ENCODE measurements around the gene KCNG4. TPM values are rescaled to one million over a fixed set of nuclear protein-coding genes. Genes with fewer than 3 reads are reported as not detected.

The KCNG4 gene
- total and polyA plus RNA-seq, 10 of the 15 experiments (the other 5 are each of a cell fraction or from before 2014, with no cell fraction given): not detected

DNA sequence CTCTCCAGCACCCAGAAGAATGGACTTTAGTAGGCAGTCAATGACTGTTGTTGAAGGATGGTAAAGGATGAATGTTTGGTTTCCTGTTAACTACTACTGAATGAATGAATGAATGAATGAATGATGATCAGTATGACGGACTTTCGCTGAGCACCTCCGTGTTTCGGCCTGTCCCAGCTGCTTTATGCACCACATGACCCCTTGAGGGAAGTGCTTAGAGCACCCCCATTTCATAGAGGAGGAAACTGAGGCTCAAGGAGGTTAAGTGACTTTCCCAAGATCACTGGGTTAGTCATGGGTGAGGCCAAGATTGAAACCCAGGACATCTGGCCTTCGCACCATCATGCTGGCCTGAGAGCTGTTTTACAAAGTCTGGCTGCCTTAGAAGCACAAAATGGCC lies 6.8 kb downstream of the KCNG4 start:
- in situ Hi-C loops (cut with MboI): no loop called here
- TF ChIP-seq ZNF24 (IDR thresholded peaks at IDR 0.05): 0 out of 2 replicates have a peak, but pooled peaks have one; percentile 34
- TF ChIP-seq, protein P1, sequence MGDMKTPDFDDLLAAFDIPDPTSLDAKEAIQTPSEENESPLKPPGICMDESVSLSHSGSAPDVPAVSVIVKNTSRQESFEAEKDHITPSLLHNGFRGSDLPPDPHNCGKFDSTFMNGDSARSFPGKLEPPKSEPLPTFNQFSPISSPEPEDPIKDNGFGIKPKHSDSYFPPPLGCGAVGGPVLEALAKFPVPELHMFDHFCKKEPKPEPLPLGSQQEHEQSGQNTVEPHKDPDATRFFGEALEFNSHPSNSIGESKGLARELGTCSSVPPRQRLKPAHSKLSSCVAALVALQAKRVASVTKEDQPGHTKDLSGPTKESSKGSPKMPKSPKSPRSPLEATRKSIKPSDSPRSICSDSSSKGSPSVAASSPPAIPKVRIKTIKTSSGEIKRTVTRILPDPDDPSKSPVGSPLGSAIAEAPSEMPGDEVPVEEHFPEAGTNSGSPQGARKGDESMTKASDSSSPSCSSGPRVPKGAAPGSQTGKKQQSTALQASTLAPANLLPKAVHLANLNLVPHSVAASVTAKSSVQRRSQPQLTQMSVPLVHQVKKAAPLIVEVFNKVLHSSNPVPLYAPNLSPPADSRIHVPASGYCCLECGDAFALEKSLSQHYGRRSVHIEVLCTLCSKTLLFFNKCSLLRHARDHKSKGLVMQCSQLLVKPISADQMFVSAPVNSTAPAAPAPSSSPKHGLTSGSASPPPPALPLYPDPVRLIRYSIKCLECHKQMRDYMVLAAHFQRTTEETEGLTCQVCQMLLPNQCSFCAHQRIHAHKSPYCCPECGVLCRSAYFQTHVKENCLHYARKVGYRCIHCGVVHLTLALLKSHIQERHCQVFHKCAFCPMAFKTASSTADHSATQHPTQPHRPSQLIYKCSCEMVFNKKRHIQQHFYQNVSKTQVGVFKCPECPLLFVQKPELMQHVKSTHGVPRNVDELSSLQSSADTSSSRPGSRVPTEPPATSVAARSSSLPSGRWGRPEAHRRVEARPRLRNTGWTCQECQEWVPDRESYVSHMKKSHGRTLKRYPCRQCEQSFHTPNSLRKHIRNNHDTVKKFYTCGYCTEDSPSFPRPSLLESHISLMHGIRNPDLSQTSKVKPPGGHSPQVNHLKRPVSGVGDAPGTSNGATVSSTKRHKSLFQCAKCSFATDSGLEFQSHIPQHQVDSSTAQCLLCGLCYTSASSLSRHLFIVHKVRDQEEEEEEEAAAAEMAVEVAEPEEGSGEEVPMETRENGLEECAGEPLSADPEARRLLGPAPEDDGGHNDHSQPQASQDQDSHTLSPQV (IDR thresholded peaks at IDR 0.05): no peak
- 23% methylated on average over 5 of the region's 5 CpGs for WGBS (ENCODE audit: insufficient coverage, insufficient replicate concordance, low lambda C conversion rate, missing lambda C conversion rate)
- FAIRE-seq: no peak
- no peaks in the 10 kb centered on the region for H3K79me2 ChIP-seq (ENCODE audit: control insufficient read depth, insufficient read depth, low read length)
- H4K20me1 ChIP-seq (ENCODE audit: control insufficient read depth, insufficient read depth): no peaks in the 10 kb centered on the region
- ChIA-PET POLR2A (interaction anchor here (0.6 kb wide), 2 partner anchors 101 to 413 kb away, joined by 3 read pairs; no protein-coding TSS in a partner anchor), SMC1A (ENCODE audit: uncharacterized antibody, unreplicated experiment) (interaction anchor here (0.7 kb wide), 1 partner anchor 1055 kb away, joined by 3 read pairs; no protein-coding TSS in a partner anchor), RAD21 (ENCODE audit: unreplicated experiment) (no interaction called here), CTCF (no interaction called here)
- H2AFZ ChIP-seq (ENCODE audit: control insufficient read depth, low read depth, low read length): no peak overlapping the region
- no peaks in the 10 kb centered on the region for H3K4me1 ChIP-seq (ENCODE audit: control insufficient read depth, insufficient read depth, low read length)
- no peak overlapping the region for H3K27ac ChIP-seq (ENCODE audit: control insufficient read depth, insufficient read depth)
- DNase-seq (ENCODE audit: low read depth, low spot score): no peak
- intact Hi-C loops (cut with micrococcal nuclease; ENCODE audit: unreplicated experiment): no loop called here
- BruUV-seq (replicated peaks): no TSS peak
- H3K36me3 ChIP-seq (ENCODE audit: control insufficient read depth in 2 of 2, insufficient read depth in 2 of 2, low read length in 1 of 2): no peaks in the 10 kb centered on the region
- no peaks in the 10 kb centered on the region for H3K9me3 ChIP-seq (replicated peaks; ENCODE audit: control insufficient read depth, insufficient read depth, low read length)
- no peak overlapping the region for H3K4me3 ChIP-seq
- peaks cover 0 to 4% of the 10 kb centered on the region in 2 experiments; a peak in 2 of 4 replicates for H3K27me3 ChIP-seq (replicated peaks in 1 of 2; ENCODE audit: control insufficient read depth in 2 of 2, insufficient read depth in 2 of 2, low read length in 1 of 2)
- H3K4me2 ChIP-seq (ENCODE audit: control insufficient read depth, insufficient read depth): no peak overlapping the region
- no peak for ATAC-seq
- H3K9ac ChIP-seq (ENCODE audit: control insufficient read depth, insufficient read depth, low read length): no peak overlapping the region

DNA sequence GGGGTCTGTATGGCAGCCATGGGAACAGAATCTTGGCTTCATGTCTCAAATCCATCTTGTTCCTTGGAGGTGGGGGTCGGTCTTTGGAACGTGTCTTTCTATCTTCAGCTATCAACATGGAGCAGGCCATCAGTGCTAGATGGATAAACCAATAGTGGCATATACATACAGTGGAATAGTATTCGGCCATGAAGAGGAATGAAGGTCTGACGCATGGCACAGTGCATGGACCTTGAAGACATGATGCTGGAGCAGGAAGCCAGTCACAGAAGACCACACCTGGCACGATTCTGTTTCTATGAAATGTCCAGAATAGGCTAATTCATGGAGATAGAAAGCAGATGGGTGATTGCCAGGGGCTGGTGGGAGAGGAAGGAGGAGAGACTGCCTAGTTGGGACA lies 7.8 kb downstream of the KCNG4 start:
- ChIA-PET CTCF (no interaction called here), POLR2A (interaction anchor here (0.6 kb wide), 1 partner anchor 100 kb away, joined by 3 read pairs; no protein-coding TSS in a partner anchor), RAD21 (ENCODE audit: unreplicated experiment) (no interaction called here), SMC1A (ENCODE audit: uncharacterized antibody, unreplicated experiment) (no interaction called here)
- no peaks in the 10 kb centered on the region for H4K20me1 ChIP-seq (ENCODE audit: control insufficient read depth, insufficient read depth)
- no peak overlapping the region for H3K27ac ChIP-seq (ENCODE audit: control insufficient read depth, insufficient read depth)
- DNase-seq (ENCODE audit: low read depth, low spot score): no peak
- 6% methylated on average over 5 of the region's 5 CpGs for WGBS (ENCODE audit: insufficient coverage, insufficient replicate concordance, low lambda C conversion rate, missing lambda C conversion rate)
- H3K4me1 ChIP-seq (ENCODE audit: control insufficient read depth, insufficient read depth, low read length): no peaks in the 10 kb centered on the region
- intact Hi-C loops (cut with micrococcal nuclease; ENCODE audit: unreplicated experiment): no loop called here
- H3K9me3 ChIP-seq (replicated peaks; ENCODE audit: control insufficient read depth, insufficient read depth, low read length): no peaks in the 10 kb centered on the region
- no peak for FAIRE-seq
- peaks cover 0 to 4% of the 10 kb centered on the region in 2 experiments; a peak in 2 of 4 replicates for H3K27me3 ChIP-seq (replicated peaks in 1 of 2; ENCODE audit: control insufficient read depth in 2 of 2, insufficient read depth in 2 of 2, low read length in 1 of 2)
- H3K4me2 ChIP-seq (ENCODE audit: control insufficient read depth, insufficient read depth): no peak overlapping the region
- BruUV-seq (replicated peaks): no TSS peak
- no peak for ATAC-seq
- no peaks in the 10 kb centered on the region for H3K79me2 ChIP-seq (ENCODE audit: control insufficient read depth, insufficient read depth, low read length)
- no peak overlapping the region for H3K4me3 ChIP-seq
- H3K9ac ChIP-seq (ENCODE audit: control insufficient read depth, insufficient read depth, low read length): no peak overlapping the region
- no peaks in the 10 kb centered on the region for H3K36me3 ChIP-seq (ENCODE audit: control insufficient read depth in 2 of 2, insufficient read depth in 2 of 2, low read length in 1 of 2)
- no peak overlapping the region for H2AFZ ChIP-seq (ENCODE audit: control insufficient read depth, low read depth, low read length)
- in situ Hi-C loops (cut with MboI): no loop called here
- TF ChIP-seq, protein P2, sequence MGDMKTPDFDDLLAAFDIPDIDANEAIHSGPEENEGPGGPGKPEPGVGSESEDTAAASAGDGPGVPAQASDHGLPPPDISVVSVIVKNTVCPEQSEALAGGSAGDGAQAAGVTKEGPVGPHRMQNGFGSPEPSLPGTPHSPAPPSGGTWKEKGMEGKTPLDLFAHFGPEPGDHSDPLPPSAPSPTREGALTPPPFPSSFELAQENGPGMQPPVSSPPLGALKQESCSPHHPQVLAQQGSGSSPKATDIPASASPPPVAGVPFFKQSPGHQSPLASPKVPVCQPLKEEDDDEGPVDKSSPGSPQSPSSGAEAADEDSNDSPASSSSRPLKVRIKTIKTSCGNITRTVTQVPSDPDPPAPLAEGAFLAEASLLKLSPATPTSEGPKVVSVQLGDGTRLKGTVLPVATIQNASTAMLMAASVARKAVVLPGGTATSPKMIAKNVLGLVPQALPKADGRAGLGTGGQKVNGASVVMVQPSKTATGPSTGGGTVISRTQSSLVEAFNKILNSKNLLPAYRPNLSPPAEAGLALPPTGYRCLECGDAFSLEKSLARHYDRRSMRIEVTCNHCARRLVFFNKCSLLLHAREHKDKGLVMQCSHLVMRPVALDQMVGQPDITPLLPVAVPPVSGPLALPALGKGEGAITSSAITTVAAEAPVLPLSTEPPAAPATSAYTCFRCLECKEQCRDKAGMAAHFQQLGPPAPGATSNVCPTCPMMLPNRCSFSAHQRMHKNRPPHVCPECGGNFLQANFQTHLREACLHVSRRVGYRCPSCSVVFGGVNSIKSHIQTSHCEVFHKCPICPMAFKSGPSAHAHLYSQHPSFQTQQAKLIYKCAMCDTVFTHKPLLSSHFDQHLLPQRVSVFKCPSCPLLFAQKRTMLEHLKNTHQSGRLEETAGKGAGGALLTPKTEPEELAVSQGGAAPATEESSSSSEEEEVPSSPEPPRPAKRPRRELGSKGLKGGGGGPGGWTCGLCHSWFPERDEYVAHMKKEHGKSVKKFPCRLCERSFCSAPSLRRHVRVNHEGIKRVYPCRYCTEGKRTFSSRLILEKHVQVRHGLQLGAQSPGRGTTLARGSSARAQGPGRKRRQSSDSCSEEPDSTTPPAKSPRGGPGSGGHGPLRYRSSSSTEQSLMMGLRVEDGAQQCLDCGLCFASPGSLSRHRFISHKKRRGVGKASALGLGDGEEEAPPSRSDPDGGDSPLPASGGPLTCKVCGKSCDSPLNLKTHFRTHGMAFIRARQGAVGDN (IDR thresholded peaks at IDR 0.05): no peak
- TF ChIP-seq, protein P3, sequence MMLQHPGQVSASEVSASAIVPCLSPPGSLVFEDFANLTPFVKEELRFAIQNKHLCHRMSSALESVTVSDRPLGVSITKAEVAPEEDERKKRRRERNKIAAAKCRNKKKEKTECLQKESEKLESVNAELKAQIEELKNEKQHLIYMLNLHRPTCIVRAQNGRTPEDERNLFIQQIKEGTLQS (IDR thresholded peaks at IDR 0.05; ENCODE audit: borderline replicate concordance, extremely low read depth, low read depth, low read length): no peak
- no peak for TF ChIP-seq TCF12 (IDR thresholded peaks at IDR 0.05; ENCODE audit: low read depth, low read length)
- TF ChIP-seq, protein P4, sequence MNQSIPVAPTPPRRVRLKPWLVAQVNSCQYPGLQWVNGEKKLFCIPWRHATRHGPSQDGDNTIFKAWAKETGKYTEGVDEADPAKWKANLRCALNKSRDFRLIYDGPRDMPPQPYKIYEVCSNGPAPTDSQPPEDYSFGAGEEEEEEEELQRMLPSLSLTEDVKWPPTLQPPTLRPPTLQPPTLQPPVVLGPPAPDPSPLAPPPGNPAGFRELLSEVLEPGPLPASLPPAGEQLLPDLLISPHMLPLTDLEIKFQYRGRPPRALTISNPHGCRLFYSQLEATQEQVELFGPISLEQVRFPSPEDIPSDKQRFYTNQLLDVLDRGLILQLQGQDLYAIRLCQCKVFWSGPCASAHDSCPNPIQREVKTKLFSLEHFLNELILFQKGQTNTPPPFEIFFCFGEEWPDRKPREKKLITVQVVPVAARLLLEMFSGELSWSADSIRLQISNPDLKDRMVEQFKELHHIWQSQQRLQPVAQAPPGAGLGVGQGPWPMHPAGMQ (IDR thresholded peaks at IDR 0.05; ENCODE audit: borderline replicate concordance): no peak

Measured in GM12878 (cell line).